Neural progenitor cell (in vitro differentiated cells): Measurements from ENCODE around the gene GRIK1. TPM values are rescaled to one million over a fixed set of nuclear protein-coding genes. Genes with fewer than 3 reads are reported as not detected.

ENCODE experiments used
- DNase-seq: peaks from one replicate; pipeline ENCODE4 v3.0.0-alpha.2; 2016; ENCODE audit warnings: low spot score
- H2AFZ ChIP-seq: fragments of 200-600 bp; sonication (generic); replicated peaks from 2 replicates; pipeline ENCODE4 v1.6.1; 2016; ENCODE audit warnings: antibody characterized with exemption
- H3F3A ChIP-seq: fragments of 200-600 bp; sonication (generic); 2 replicates; pipeline ENCODE4 v1.6.1; 2016; ENCODE audit warnings: antibody characterized with exemption, low read depth
- H3K27ac ChIP-seq: fragments of 200-600 bp; sonication (generic); 2 replicates; pipeline ENCODE4 v1.5.1; 2016; ENCODE audit warnings: mild to moderate bottlenecking
- H3K27me3 ChIP-seq: fragments of 200-600 bp; sonication (generic); 2 replicates; pipeline ENCODE4 v1.6.1; 2016; ENCODE audit warnings: mild to moderate bottlenecking, moderate library complexity
- H3K36me3 ChIP-seq: fragments of 200-600 bp; sonication (generic); 2 replicates; pipeline ENCODE4 v1.5.1; 2016
- H3K4me1 ChIP-seq: fragments of 200-600 bp; sonication (generic); 2 replicates; pipeline ENCODE4 v1.6.1; 2016; ENCODE audit warnings: mixed run types
- H3K4me2 ChIP-seq: fragments of 200-600 bp; sonication (generic); 2 replicates; pipeline ENCODE4 v1.6.1; 2016
- H3K4me3 ChIP-seq: fragments of 200-600 bp; sonication (generic); 2 replicates; pipeline ENCODE4 v1.5.1; 2016
- H3K79me2 ChIP-seq: fragments of 200-600 bp; sonication (generic); 2 replicates; pipeline ENCODE4 v1.6.1; 2016; ENCODE audit warnings: low read depth
- H3K9ac ChIP-seq: fragments of 200-600 bp; sonication (generic); 2 replicates; pipeline ENCODE4 v1.6.1; 2016
- H3K9me3 ChIP-seq: fragments of 200-600 bp; sonication (generic); 2 replicates; pipeline ENCODE4 v1.5.1; 2016; ENCODE audit warnings: low read depth
- H4K20me1 ChIP-seq: fragments of 200-600 bp; sonication (generic); 2 replicates; pipeline ENCODE4 v1.6.1; 2016; ENCODE audit warnings: low read depth
- H3K27ac Mint-ChIP-seq: 3 replicates; pipeline ENCODE4 v1.8.0; 2021; ENCODE audit warnings: mixed read lengths
- H3K27me3 Mint-ChIP-seq: 2 replicates; pipeline ENCODE4 v1.8.0; 2022; ENCODE audit warnings: low read depth, mild to moderate bottlenecking, inconsistent platforms, moderate library complexity, mixed read lengths; ENCODE audit not compliant: insufficient read depth
- H3K36me3 Mint-ChIP-seq: 3 replicates; pipeline ENCODE4 v1.8.0; 2021; ENCODE audit warnings: mixed read lengths
- H3K4me1 Mint-ChIP-seq: 3 replicates; pipeline ENCODE4 v1.8.0; 2021; ENCODE audit warnings: mixed read lengths
- H3K4me3 Mint-ChIP-seq: 3 replicates; pipeline ENCODE4 v1.8.0; 2021; ENCODE audit warnings: mild to moderate bottlenecking, moderate library complexity, mixed read lengths
- H3K9me3 Mint-ChIP-seq: 3 replicates; pipeline ENCODE4 v1.8.0; 2020; ENCODE audit warnings: mixed read lengths
- CTCF ChIP-seq: fragments of 200-600 bp; sonication (generic); IDR thresholded peaks from 2 replicates; pipeline ENCODE4 v1.5.1; 2017; ENCODE audit warnings: antibody characterized with exemption, mild to moderate bottlenecking
- EZH2 ChIP-seq: fragments of 200-600 bp; sonication (generic); IDR thresholded peaks from 2 replicates; pipeline ENCODE4 v1.6.1; 2017; ENCODE audit warnings: antibody characterized with exemption, mild to moderate bottlenecking, moderate library complexity
- EZH2phosphoT487 ChIP-seq: fragments of 200-600 bp; sonication (generic); IDR thresholded peaks from 2 replicates; pipeline ENCODE4 v1.6.1; 2017; ENCODE audit warnings: antibody characterized with exemption
- total RNA-seq: library from RNA; depleted of rRNA; stranded (reverse); fragments of >200 nt; gene quantifications from 2 replicates; pipeline ENCODE4 v1.2.3, GENCODE V29; 2015; ENCODE audit warnings: low replicate concordance

The GRIK1 gene
- total RNA-seq, 1 donor from 2014 or later: 1.6 TPM

DNA sequence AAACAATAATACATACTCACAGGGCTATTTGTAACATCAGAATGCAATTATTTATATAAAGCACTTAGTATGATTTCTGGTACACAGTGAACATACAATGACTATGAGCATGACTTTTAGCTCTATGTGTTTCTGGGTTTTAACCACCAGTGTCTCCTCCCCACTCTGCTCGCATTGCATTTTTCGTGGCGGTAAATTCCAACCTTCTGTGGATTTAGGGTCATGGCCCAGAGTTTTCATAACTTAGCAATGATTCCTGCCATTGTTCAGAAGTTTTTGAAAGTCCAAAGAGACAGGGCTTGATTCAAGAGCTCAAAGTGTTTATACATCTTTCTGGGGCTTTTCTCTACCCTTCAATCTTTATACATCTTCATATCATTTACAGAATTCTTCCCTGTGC, 449.8 kb downstream of the GRIK1 start:
- H3K27me3 ChIP-seq: no peaks in the 10 kb centered on the region
- Mint-ChIP-seq H3K9me3 (peaks cover 8% of the 10 kb centered on the region), H3K27ac (no peak overlapping the region), H3K4me3 (no peak overlapping the region), H3K4me1 (peaks cover 23% of the 10 kb centered on the region), H3K36me3 (peaks cover 3% of the 10 kb centered on the region), H3K27me3 (peaks cover 2% of the 10 kb centered on the region)
- DNase-seq: no peak
- no peak overlapping the region for H3K9ac ChIP-seq
- no peaks in the 10 kb centered on the region for H3K9me3 ChIP-seq
- no peaks in the 10 kb centered on the region for H4K20me1 ChIP-seq
- peaks cover 8% of the 10 kb centered on the region for H3K4me1 ChIP-seq
- no peak overlapping the region for H2AFZ ChIP-seq
- H3K4me2 ChIP-seq: no peak overlapping the region
- H3K27ac ChIP-seq: no peak overlapping the region
- no peaks in the 10 kb centered on the region for H3F3A ChIP-seq
- no peak for TF ChIP-seq EZH2
- no peak for TF ChIP-seq CTCF
- no peak for TF ChIP-seq EZH2phosphoT487
- H3K79me2 ChIP-seq: no peaks in the 10 kb centered on the region
- no peaks in the 10 kb centered on the region for H3K36me3 ChIP-seq
- no peak overlapping the region for H3K4me3 ChIP-seq

DNA sequence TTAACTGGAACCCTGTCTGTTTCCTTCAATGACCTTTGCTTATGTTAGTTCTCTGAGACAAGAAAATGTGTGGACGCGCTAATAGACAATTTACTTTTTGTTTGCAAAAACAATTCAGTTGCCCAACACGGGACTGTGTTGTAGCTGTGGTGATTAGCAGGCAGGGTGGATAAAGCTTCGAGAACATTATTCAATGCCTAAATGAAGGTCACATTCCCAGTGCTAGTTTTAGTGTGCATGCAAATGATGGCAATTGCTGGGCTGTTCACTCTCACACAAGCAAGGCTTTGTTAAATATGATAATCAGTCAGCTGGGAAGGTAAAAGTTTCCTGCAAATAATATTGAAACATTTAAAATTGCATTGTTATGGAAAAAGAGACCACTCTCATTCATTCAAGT, 452.6 kb downstream of the GRIK1 start:
- no peak overlapping the region for H3K27ac ChIP-seq
- H3K4me3 Mint-ChIP-seq: no peak overlapping the region
- H3K9me3 ChIP-seq: no peaks in the 10 kb centered on the region

More for the DNA sequence above, 452.6 kb downstream of the GRIK1 start:
- no peaks in the 10 kb centered on the region for H4K20me1 ChIP-seq
- no peak for TF ChIP-seq EZH2phosphoT487
- H3F3A ChIP-seq: no peaks in the 10 kb centered on the region
- no peak overlapping the region for H3K9ac ChIP-seq
- no peak overlapping the region for H3K4me3 ChIP-seq
- Mint-ChIP-seq H3K27ac (peak overlapping the region; percentile 18), H3K36me3 (peaks cover 6% of the 10 kb centered on the region), H3K9me3 (peaks cover 10% of the 10 kb centered on the region), H3K4me1 (peaks cover 23% of the 10 kb centered on the region), H3K27me3 (peaks cover 2% of the 10 kb centered on the region)
- H2AFZ ChIP-seq: no peak overlapping the region
- no peaks in the 10 kb centered on the region for H3K27me3 ChIP-seq
- no peaks in the 10 kb centered on the region for H3K36me3 ChIP-seq
- no peak for DNase-seq
- peaks cover 8% of the 10 kb centered on the region for H3K4me1 ChIP-seq
- H3K4me2 ChIP-seq: no peak overlapping the region
- no peaks in the 10 kb centered on the region for H3K79me2 ChIP-seq

Other genes starting within 250 kb of the GRIK1 start
- gene CLDN17, start 226.8 kb upstream of the GRIK1 start, total RNA-seq: not detected in 2 replicates